ENCODE measurements around the gene EFTUD2.

EFTUD2 gene

GRCh38 chr17:44804302-44805089 is 94.7 kb downstream of the EFTUD2 start:
- no peak for DNase-seq

DNA sequence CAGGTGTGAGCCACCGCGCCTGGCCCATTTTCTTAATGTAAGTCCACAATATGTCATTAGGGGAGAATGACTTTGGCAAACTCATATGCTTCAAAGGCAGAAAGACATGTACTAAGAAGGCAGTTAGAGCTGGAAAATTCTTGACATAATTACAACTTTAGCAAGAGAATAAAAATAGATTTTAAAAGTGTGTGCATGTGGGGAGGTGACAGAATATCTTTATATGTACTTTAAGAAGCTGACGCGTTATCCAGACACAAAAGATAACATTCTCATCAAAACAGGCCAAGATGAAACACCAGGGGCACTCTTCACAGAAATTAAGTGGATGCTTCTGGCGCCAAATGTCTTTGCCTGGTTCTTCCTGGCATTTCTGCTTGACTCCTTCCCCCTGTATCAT is 97.4 kb downstream of the EFTUD2 start:
- DNase-seq: no peak
